HG03378 (cell line): Measurements from ENCODE around the gene SGMS1.
"Not testable (repeated sequence)": the region's sequence is repeated elsewhere in the genome, so short reads cannot be mapped to it uniquely, and the experiment has no call there.

ENCODE experiments used
- ATAC-seq: cut with Tn5 transposase; IDR thresholded peaks from one replicate; pipeline ENCODE4 v1.9.1; 2021; ENCODE audit warnings: mild to moderate bottlenecking, moderate library complexity; ENCODE audit not compliant: unreplicated experiment

The SGMS1 gene

DNA sequence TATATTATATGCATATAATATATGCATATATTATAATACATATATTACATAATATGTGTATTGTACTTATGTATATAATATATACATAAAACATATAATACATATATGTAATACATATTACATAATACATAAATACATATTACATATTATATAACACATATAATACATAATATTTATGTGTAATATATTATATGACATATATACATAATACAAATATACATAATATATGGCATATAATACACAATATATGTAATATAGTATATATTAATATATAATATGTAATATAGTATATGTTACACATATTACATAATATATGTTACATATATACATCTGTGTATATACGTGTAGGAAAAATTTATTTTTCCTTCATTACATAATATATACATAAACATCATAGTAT is 63.4 kb downstream of the SGMS1 start:
- ATAC-seq: no peak

DNA sequence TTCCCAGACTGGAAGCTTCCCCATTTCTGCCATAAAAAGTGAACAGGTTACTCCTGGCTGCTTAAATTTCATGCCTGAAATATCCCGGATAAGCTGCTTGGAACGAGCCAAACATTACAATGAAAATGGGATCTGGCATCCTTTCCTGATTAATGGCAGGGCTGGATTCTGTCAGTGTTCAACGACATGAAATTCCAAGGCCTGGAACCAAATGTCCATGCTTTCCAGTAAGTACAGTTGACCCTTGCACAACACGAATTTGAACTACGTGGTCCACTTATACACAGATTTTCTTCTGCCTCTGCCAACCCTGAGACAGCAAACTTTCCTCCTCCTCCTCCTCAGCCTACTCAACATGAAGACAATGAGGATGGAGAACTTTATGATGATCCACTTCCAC is 65.4 kb downstream of the SGMS1 start:
- ATAC-seq: no peak

DNA sequence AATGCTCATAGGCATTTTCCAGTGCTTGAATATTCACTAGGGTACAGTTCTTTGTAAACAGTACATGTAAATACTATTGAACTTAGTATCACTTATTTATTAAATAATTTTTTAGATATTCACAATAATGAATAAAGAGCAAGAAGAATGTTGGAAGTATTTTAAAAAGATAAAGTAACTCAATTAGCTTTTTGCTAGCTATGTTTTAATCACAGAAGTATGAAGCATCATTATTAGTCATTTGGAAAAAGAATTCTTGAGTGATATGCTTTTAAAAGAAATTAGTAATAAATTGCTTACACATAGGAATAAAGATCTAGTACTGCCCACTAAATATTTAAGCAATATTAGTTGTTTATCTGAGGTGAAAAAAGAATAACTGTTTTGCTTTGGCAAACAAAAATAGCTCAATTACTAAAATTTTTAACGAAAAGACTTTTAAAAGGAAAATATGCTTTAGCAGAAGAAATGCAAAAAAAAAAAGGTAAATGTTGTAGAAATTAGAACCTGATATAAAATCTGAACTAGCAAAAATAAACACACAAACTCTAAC is 66.5 kb downstream of the SGMS1 start:
- ATAC-seq: no peak

DNA sequence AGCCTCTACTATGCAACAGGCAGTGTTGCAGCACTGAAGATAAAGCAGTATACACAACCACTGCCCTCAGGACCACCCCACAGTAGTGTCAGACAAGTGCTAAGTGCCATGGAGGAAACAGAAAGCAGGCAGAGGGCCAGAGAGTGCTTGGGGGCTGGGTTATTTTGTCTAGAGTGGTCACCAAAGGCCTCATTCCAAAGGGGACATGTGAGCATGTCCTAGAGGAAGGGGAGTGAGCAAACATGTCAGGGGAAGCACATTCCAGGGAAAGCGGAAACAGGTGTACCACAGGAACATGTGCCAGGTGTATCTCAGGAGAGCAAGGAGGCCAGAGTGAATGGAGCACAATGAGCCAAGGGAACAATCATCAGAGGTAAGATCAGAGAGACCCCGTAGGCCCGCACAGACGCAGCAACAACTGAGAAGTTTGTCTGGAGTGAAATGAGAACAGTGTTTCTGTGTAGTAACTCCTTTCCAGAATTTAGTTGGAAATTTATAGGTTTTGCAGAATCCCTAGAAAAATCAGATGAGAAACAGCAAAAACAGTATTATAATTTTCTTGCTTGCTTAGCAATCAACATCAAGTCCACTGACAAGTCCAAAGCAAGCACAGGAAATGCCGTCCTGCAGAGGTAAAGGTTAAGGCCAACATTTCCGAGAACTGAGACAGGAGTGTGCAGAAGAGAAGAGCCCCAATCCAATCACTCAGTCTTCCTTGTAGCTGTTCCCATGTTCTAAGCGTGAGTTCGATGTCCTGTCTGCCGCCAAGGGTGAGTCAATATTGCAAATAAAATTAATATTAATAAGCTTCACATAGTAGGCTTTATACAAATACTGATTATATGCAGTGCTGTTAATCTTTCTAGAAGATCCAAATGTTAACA is 67.3 kb downstream of the SGMS1 start:
- ATAC-seq: no peak

DNA sequence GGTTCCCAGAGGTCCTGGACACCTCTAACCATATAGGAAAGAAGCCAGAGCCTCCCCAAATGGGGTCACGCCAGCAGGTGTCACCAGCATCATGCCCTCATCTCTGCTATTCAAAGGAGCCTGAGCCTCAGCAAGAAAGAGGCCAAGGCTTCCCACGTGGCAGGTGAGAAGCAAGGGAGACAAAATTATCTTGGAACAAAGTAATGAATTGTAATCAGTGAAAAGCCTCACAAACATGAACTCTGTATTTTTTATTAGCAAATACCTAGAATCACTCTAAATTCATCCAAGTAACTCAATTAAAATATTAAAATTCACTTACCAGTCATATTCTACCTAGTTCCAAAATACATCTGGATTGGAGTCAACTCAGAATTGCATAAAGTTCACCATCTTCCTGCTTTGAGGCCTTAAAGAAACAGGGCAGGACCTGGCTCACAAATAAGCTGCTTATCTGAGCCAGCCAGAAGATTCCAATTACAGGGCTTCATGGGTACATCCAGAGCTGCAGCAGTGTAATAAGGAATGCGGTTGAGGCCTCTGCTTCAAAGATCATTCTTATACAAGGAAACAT is 68.7 kb downstream of the SGMS1 start:
- ATAC-seq: no peak

DNA sequence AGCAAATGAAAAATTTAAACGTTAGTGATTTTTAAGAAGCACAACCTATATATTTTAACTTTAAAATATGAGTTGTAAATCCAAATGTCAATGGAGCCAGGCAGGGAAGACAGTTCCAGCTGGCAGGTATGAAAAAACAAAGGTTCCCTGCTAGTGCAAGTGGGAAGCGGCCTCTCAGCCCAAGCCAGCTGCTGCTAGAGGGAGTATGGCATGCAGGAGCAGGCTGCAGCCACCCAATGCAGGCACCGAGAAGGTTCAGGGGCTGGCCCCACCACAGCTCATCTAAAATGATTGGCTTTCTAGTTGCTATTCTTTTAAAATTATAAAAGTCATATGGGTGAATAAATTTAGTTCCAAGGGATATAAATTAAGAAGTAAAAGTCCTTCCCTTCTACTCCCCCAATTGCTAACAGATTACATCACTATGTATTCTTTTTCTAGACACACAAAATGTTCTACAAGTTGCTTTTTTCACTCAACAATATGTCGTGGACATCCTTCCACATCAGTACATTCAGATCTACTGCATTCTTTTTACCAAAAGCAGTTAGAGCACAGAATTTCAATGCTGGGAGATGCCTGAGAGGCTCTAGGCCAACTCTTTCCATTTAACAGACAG is 69.3 kb downstream of the SGMS1 start:
- ATAC-seq: no peak

DNA sequence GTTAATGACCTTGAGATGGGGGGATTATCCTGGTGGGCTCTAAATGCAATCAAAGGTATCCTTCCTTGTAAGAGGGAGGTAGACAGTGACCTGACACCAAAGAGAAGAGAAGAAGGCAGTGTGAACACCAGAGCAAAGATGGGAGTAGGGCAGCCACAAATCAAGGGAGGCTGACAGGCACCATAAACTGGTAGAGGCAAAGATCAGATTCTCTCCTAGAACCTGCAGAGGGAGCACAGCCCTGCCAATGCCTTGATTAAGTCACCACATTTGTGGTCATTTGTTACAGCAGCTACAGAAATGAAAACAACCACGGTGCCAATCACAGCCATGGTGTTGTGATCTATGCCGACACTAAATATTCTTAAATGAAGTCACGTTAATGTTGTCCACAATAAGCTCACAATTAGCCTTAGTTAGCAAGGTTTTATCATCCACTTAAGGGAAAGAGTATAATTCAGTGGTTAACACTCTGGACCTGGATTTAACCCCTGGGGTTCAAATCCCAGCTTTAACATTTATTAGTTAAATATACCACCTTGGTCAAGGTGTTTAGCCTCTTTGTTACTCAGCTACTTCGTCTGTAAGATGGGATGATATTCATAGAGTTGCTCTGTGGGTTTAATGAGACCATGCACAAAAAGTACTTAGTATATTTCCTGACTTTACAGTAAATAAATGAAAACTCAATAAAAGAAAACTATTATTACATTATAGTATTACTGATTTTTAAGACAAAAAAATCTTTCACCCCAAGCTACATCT is 70.8 kb downstream of the SGMS1 start:
- ATAC-seq: no peak

DNA sequence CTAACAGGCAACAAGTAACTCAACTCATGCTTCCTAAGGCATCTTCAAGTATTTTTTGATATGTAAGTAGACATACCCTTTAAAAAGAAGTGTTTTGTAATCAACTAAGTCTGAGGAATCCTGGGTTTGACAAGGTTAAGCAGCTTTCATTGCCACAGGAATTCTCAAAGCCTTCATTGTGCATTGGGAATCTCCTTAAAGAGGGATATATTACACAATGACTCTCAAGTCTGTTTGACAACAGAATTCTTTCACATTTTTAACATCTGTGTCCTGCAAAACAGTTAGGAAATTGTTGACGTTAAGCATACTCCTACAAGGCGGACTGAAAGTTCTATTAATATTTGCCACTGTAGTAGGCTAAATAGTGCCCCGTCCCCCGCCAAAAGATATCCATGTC is 71.4 kb downstream of the SGMS1 start:
- no peak for ATAC-seq

DNA sequence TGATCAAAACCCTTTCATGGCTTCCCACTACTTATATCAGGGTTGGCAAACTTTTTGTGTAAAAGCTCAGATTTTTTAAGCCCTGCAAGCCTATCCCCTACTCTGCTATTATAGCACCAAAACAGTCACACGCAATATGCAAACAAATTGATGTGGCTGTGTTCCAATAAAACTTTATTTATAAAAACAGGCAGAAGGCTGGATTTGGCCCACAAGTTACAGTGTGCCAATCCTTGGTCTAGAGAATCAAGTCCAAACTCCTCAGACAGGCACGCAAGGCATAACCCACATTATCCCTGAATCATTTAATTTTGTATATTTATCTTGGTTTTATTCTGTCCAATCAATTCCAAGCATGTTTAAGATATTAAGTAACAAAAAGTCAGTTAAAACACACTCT is 71.9 kb downstream of the SGMS1 start:
- ATAC-seq: no peak

DNA sequence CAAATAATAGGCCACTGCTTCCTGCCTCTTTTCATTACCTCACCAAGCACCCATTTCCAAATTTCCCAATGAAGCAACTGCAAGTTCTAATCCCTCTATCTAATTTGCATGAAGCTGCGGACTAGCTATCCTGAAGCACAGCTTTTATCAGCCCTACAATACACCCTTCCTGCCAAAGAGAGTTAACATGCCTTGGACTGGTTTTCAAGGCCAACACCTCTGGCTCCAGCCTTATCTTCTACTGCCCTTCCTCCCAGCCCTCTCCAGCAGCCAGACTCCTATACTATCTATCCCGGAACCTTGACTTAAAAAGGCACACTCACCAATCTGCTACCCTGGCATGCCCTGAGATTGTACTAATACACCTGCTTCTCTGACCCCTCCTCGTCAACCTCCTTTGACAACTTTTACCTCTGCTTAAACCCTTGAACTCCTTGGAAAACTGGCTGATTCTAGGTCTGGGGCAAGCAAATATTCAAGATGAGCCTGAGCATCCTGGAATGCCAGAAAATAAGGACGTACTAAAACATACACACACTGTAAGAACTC is 73.4 kb downstream of the SGMS1 start:
- no peak for ATAC-seq

DNA sequence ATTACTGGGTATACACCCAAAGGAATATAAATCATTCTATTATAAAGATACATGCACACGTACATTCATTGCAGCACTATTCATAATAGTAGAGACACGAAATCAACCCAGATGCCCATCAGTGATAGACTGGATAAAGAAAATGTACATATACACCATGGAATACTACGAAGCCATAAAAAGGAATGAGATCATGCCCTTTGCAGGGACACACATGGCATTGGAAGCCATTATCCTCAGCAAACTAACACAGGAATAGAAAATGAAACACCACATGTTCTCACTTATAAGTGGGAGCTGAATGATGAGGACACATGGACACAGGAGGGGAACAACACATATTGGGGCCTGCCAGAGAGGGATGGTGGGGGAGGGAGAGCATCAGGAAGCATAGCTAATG is 74.6 kb downstream of the SGMS1 start:
- ATAC-seq: not testable (repeated sequence)

DNA sequence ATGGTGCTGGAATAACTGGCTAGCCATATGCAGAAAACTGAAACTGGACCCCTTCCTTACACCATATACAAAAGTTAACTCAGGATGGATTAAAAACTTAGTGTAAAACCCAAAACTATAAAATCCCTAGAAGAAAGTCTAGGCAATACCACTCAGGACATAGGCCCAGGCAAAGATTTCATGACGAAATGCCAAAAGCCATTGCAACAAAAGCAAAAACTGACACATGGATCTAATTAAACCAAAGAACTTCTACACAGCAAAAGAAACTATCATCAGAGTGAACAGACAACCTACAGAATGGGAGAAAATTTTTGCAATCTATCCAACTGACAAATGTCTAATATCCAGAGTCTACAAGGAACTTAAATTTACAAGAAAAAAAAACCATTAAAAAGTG is 75.3 kb downstream of the SGMS1 start:
- ATAC-seq: not testable (repeated sequence)

DNA sequence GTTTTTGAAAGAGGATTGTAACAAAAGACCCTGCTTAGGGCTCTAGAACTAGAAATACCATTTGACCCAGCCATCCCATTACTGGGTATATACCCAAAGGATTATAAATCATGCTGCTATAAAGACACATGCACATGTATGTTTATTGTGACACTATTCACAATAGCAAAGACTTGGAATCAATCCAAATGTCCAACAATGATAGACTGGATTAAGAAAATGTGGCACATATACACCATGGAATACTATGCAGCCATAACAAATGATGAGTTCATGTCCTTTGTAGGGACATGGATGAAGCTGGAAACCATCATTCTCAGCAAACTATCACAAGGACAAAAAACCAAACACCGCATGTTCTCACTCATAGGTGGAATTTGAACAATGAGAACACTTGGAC is 77.5 kb downstream of the SGMS1 start:
- ATAC-seq: not testable (repeated sequence)

DNA sequence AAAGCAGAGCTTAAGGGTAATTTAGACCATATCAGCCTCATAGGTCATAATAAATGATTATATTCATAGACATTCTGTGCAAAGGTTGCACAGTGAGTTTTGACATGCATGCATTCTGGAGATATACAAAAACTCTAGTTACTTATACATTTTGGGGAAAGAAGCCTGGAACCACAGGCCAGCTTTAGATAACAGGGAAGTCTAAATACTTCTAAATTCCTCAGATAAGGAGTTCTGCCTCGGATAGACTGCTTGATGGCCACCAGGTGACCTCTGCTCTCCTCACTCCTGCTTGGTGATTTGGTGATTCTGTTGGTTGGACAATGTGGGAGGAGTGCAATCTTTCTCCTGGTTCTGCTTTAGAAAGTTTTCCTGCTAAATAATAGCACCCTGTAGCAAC is 77.9 kb downstream of the SGMS1 start:
- ATAC-seq: no peak

DNA sequence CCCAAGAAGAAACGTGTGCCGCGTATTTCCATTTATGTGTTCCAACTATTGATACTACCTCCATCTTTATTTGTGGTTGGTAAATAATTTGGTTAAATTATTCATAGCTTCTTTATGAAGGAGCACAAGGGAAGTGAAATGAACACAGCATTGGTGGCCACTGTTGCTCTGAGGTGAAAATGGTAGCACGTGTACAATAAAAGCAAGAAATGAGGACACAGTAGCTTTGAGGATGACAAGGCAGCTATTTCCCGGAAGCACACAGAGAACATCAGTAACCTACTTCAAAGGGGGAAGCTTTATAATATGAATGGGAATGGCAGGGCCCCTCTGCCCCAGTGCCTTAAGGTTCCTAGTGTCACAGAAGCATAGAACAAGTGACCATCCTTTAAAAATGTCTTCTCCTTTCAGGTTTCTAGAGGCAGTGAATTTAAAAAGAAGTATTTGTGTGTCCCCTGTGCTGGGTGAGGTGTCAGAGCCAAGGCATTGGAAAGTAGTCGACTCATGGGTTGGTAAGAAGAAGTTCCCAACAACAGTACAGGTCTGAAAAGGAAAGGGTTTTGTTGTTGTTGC is 78.8 kb downstream of the SGMS1 start:
- ATAC-seq: no peak

DNA sequence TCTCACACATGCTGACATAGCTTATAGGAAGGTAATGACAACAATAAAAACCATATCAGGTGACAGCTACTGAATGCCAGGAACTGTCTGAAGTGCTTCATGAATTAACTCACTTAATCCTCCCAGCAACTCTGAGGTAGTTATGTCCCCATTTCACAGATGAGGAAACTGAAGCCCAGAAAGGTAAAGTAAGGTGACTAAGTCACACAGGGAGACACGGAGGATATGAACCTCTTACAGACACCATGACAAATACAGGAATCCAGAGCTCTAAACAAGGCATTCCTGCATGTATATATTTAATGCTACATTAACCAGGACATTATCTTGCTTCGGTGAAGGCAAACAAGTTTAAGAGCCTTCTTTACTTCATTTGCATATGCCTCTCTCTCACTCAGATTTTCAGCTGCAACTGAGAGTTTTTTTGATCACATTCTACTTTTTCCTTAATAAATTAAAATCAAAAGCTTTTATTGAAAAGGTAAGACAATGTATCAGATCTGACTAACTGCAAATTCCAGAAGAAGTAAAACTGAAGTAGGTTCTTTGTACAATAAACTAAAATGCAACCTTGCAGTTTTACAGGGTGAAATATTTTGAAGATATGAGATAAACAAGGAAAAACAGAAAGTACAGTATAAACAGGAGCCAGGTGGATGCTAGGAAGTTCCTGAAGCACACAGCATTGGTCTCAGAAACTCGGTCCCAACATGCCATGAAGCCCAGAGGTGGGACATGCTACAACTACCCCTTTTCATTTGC is 79.5 kb downstream of the SGMS1 start:
- no peak for ATAC-seq

DNA sequence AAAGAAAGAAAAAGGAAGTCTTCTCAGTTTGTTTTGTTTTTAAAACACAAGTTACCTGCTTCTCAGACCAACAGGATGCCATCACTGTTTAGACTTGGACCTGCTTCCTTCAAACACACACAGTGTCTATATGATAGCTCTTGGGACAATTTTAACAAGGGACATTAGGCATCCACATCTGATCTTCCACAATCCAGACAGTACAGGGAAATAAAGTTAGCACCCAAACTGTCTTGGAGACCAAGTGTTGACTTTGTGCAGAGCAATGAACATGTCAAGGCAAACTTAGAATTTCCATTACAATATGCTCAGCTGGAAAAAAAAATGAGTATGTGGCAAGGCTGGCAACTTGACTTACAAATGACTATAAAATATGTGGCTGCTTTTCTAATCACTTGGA is 80.9 kb downstream of the SGMS1 start:
- no peak for ATAC-seq

DNA sequence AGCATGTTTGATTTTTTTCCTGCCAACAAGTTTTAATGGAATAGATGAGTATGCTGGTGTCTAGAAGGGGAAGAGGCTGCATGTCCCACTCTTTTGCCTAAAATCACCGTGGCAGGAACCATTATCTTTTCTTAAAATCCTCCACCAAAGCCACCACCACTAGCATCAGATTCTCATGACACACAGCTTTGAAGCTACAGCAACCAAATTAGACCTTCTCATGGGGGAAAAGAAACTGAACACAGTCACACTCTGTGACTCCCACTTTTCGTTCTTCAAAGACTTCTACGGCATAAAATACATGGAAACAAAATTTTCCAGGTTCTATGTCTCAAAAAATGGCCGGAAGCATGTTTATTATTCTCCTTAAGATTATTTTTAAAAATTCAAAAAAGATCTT is 81.8 kb downstream of the SGMS1 start:
- ATAC-seq: no peak

DNA sequence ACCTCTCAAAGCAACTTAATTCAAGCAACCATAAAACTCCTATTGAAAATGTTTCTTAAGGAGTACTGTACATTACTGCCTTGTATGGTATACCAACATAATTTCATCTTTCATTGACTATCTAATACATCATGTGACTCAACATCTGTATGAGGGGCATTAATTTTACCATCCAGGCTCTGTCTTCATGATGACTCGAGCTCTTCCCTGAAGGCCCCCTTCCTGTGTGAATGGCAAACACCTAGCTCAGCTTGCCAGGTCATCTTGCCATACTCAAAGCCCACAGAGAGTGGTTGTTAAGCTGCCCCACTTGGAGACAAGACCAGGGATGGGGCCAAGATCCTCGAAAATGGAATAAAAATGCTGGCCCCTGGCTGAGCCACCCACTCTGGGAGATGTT is 82.4 kb downstream of the SGMS1 start:
- ATAC-seq: no peak

DNA sequence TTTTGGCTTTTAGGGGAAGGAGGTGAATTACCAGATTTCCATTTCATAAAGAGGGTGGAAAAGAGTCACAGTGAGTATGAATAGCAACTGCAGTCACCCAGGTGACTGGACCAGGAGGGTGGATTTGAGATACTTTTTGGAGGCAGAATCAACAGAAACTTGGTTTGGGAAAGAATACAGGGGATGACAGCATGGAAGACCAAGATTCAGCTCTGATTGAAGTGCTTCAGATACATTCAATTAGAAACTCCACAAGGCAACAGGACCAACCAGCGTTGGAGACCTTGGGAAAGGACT is 83.0 kb downstream of the SGMS1 start:
- no peak for ATAC-seq
